H9 (cell line): ENCODE data around the gene RGL2. TPM values are rescaled to one million over a fixed set of nuclear protein-coding genes. Genes with fewer than 3 reads are reported as not detected.

Source experiments
- DNase-seq: peaks from one replicate; pipeline ENCODE4 v3.0.0-alpha.2; 2017
- H2AFZ ChIP-seq: one replicate; pipeline ENCODE4 v1.6.1; 2013; ENCODE audit warnings: mild to moderate bottlenecking, low read length, control low read depth, moderate library complexity
- H2AK5ac ChIP-seq: 2 replicates; pipeline ENCODE4 v1.6.1; 2013; ENCODE audit warnings: low read length, control low read depth, mixed read lengths; ENCODE audit not compliant: insufficient read length
- H2BK120ac ChIP-seq: one replicate; pipeline ENCODE4 v1.6.1; 2013; ENCODE audit warnings: low read depth, mild to moderate bottlenecking, low read length, control low read depth, inconsistent platforms; ENCODE audit not compliant: poor library complexity, severe bottlenecking
- H2BK12ac ChIP-seq: 2 replicates; pipeline ENCODE4 v1.6.1; 2013; ENCODE audit warnings: low read length, control low read depth, mixed read lengths, low read depth; ENCODE audit not compliant: insufficient read length
- H2BK15ac ChIP-seq: 2 replicates; pipeline ENCODE4 v1.6.1; 2013; ENCODE audit warnings: low read depth, low read length, control low read depth
- H2BK20ac ChIP-seq: one replicate; pipeline ENCODE4 v1.6.1; 2013; ENCODE audit warnings: low read depth, mild to moderate bottlenecking, low read length, control low read depth, inconsistent platforms; ENCODE audit not compliant: poor library complexity, severe bottlenecking
- H2BK5ac ChIP-seq: 2 replicates; pipeline ENCODE4 v1.6.1; 2013; ENCODE audit warnings: low read length, control low read depth, mixed read lengths; ENCODE audit not compliant: insufficient read length
- H3K14ac ChIP-seq: 2 replicates; pipeline ENCODE4 v1.6.1; 2013; ENCODE audit warnings: low read length, control low read depth; ENCODE audit not compliant: insufficient read depth
- H3K18ac ChIP-seq: 2 replicates; pipeline ENCODE4 v1.6.1; 2013; ENCODE audit warnings: low read depth, mild to moderate bottlenecking, mixed read lengths, low read length, control low read depth; ENCODE audit not compliant: insufficient read length
- H3K23ac ChIP-seq: 2 replicates; pipeline ENCODE4 v1.6.1; 2013; ENCODE audit warnings: low read length, control low read depth, mixed read lengths, low read depth; ENCODE audit not compliant: insufficient read length
- H3K23me2 ChIP-seq: 2 replicates; pipeline ENCODE4 v1.6.1; 2013; ENCODE audit warnings: low read depth, mild to moderate bottlenecking, mixed read lengths, low read length, control low read depth; ENCODE audit not compliant: insufficient read length, poor library complexity, severe bottlenecking
- H3K27ac ChIP-seq: 2 replicates; pipeline ENCODE4 v1.5.1; 2013; ENCODE audit warnings: low read length, control low read depth, mixed read lengths, low read depth; ENCODE audit not compliant: insufficient read length
- H3K27me3 ChIP-seq: 2 replicates; pipeline ENCODE4 v1.6.1; 2013; ENCODE audit warnings: low read length, control low read depth, inconsistent platforms; ENCODE audit not compliant: insufficient read depth
- H3K4ac ChIP-seq: 2 replicates; pipeline ENCODE4 v1.6.1; 2013; ENCODE audit warnings: low read depth, mild to moderate bottlenecking, control low read depth, inconsistent platforms, low read length, moderate library complexity
- H3K4me1 ChIP-seq: 2 replicates; pipeline ENCODE4 v1.6.1; 2013; ENCODE audit warnings: low read length, control low read depth, inconsistent platforms; ENCODE audit not compliant: insufficient read depth
- H3K4me2 ChIP-seq: 2 replicates; pipeline ENCODE4 v1.6.1; 2013; ENCODE audit warnings: low read length, control low read depth, mixed read lengths; ENCODE audit not compliant: insufficient read length, insufficient read depth
- H3K56ac ChIP-seq: 2 replicates; pipeline ENCODE4 v1.6.1; 2013; ENCODE audit warnings: low read depth, mild to moderate bottlenecking, mixed read lengths, low read length, control low read depth; ENCODE audit not compliant: insufficient read length
- H3K79me1 ChIP-seq: 2 replicates; pipeline ENCODE4 v1.6.1; 2013; ENCODE audit warnings: low read depth, mild to moderate bottlenecking, moderate library complexity, low read length, control low read depth, inconsistent platforms; ENCODE audit not compliant: insufficient read depth, poor library complexity, severe bottlenecking
- H3K79me2 ChIP-seq: 2 replicates; pipeline ENCODE4 v1.6.1; 2013; ENCODE audit warnings: low read length, control low read depth, inconsistent platforms; ENCODE audit not compliant: insufficient read depth
- H3K9ac ChIP-seq: 2 replicates; pipeline ENCODE4 v1.6.1; 2013; ENCODE audit warnings: low read length, control low read depth, mixed read lengths; ENCODE audit not compliant: insufficient read length; ENCODE audit errors: extremely low read depth
- H3K9me3 ChIP-seq: one replicate; pipeline ENCODE4 v1.6.1; 2013; ENCODE audit warnings: low read depth, low read length, inconsistent platforms; ENCODE audit not compliant: control insufficient read depth
- H3T11ph ChIP-seq: one replicate; pipeline ENCODE4 v1.6.1; 2013; ENCODE audit warnings: mild to moderate bottlenecking, low read length, control low read depth, inconsistent platforms
- H4K20me1 ChIP-seq: one replicate; pipeline ENCODE4 v1.6.1; 2013; ENCODE audit not compliant: control insufficient read depth, insufficient read length, insufficient read depth
- H4K5ac ChIP-seq: 2 replicates; pipeline ENCODE4 v1.6.1; 2013; ENCODE audit warnings: low read depth, mild to moderate bottlenecking, mixed read lengths, low read length, control low read depth; ENCODE audit not compliant: insufficient read length
- H4K8ac ChIP-seq: replicated peaks from 2 replicates; pipeline ENCODE4 v1.6.1; 2013; ENCODE audit warnings: low read length, control low read depth, mixed read lengths, low read depth; ENCODE audit not compliant: insufficient read length
- H4K91ac ChIP-seq: 2 replicates; pipeline ENCODE4 v1.6.1; 2013; ENCODE audit warnings: low read depth, mild to moderate bottlenecking, moderate library complexity, mixed read lengths, low read length, control low read depth; ENCODE audit not compliant: insufficient read length
- H3K27ac Mint-ChIP-seq, 3 experiments: 2 replicates in 2 of 3; 3 replicates in 1 of 3; pipeline ENCODE4 v1.8.0; 2020 to 2021; ENCODE audit warnings: mixed read lengths in 3 of 3, mild to moderate bottlenecking in 1 of 3, moderate library complexity in 1 of 3
- H3K27me3 Mint-ChIP-seq: 2 replicates; pipeline ENCODE4 v1.8.0; 2021; ENCODE audit warnings: low read depth, mild to moderate bottlenecking, moderate library complexity, mixed read lengths
- H3K36me3 Mint-ChIP-seq, 3 experiments: 2 replicates in 2 of 3; 3 replicates in 1 of 3; pipeline ENCODE4 v1.8.0; 2020 to 2021; ENCODE audit warnings: low read depth in 3 of 3, mixed read lengths in 3 of 3; ENCODE audit not compliant: insufficient read depth in 1 of 3
- H3K4me1 Mint-ChIP-seq, 2 experiments: 2 replicates each; pipeline ENCODE4 v1.8.0; 2020; ENCODE audit warnings: mixed read lengths in 2 of 2
- H3K4me3 Mint-ChIP-seq, 2 experiments: 2 replicates in 1 of 2; 3 replicates in 1 of 2; pipeline ENCODE4 v1.8.0; 2020 to 2021; ENCODE audit warnings: mild to moderate bottlenecking in 2 of 2, mixed read lengths in 2 of 2, moderate library complexity in 1 of 2
- H3K9me3 Mint-ChIP-seq, 2 experiments: 2 replicates in 1 of 2; 3 replicates in 1 of 2; pipeline ENCODE4 v1.8.0; 2020; ENCODE audit warnings: mild to moderate bottlenecking in 2 of 2, mixed read lengths in 2 of 2, moderate library complexity in 1 of 2
- CTCF ChIP-seq: fragments of 200-600 bp; sonication (generic); conservative IDR thresholded peaks from 3 replicates; pipeline ENCODE4 v1.8.0; 2021; ENCODE audit warnings: antibody characterized with exemption, mild to moderate bottlenecking
- WGBS: extraction: QIAGEN DNeasy Blood & Tissue Kit; methylation state at CpG from one replicate; pipeline ENCODE4 v1.1.7; 2013; ENCODE audit warnings: missing lambda C conversion rate, low lambda C conversion rate, mixed read lengths; ENCODE audit not compliant: insufficient read length; ENCODE audit errors: extremely low coverage; 5-methylcytosine and 5-hydroxymethylcytosine counted together
- total RNA-seq: library from RNA; stranded (reverse); gene quantifications from 2 replicates; pipeline ENCODE4 v1.2.1, GENCODE V29; 2021

RGL2 gene
- total RNA-seq, 1 experiment from 2014 or later = 74.3 TPM

GRCh38 chr6:33280539-33280938, 18.2 kb downstream of the RGL2 start:
- H3K14ac ChIP-seq = no peak overlapping the region
- H3K79me1 ChIP-seq = no peaks in the 10 kb centered on the region
- H2BK120ac ChIP-seq = no peak overlapping the region
- H3K4ac ChIP-seq = no peak overlapping the region
- H2BK20ac ChIP-seq = no peak overlapping the region
- H3K27me3 ChIP-seq = no peaks in the 10 kb centered on the region
- no CpG with 5 or more reads among the region's 6 CpGs for WGBS
- H3K79me2 ChIP-seq = no peaks in the 10 kb centered on the region
- no peak overlapping the region for H3K4me2 ChIP-seq
- no peak overlapping the region for H4K91ac ChIP-seq
- Mint-ChIP-seq H3K9me3 (no peaks in the 10 kb centered on the region), H3K27me3 (no peaks in the 10 kb centered on the region), H3K27ac (no peak overlapping the region), H3K36me3 (peaks cover 13 to 75% (median 39%) of the 10 kb centered on the region in 3 experiments; a peak in 6 of 7 replicates), H3K4me3 (no peak overlapping the region), H3K4me1 (peaks cover 20 to 23% of the 10 kb centered on the region in 2 experiments)
- H2AFZ ChIP-seq = no peak overlapping the region
- H4K5ac ChIP-seq = no peak overlapping the region
- DNase-seq = no peak
- no peak overlapping the region for H3K56ac ChIP-seq
- H2BK5ac ChIP-seq = no peak overlapping the region
- no peak overlapping the region for H3K27ac ChIP-seq
- H3K4me1 ChIP-seq = no peaks in the 10 kb centered on the region
- H4K20me1 ChIP-seq = no peaks in the 10 kb centered on the region
- H3K23me2 ChIP-seq = peaks cover 9% of the 10 kb centered on the region
- H4K8ac ChIP-seq = no peak overlapping the region
- H3K9me3 ChIP-seq = no peaks in the 10 kb centered on the region
- no peak overlapping the region for H3K23ac ChIP-seq
- no peak overlapping the region for H2AK5ac ChIP-seq
- H3K9ac ChIP-seq = no peak overlapping the region
- TF ChIP-seq CTCF = no peak
- H2BK15ac ChIP-seq = no peak overlapping the region
- H2BK12ac ChIP-seq = no peak overlapping the region
- H3K18ac ChIP-seq = no peak overlapping the region
- no peak overlapping the region for H3T11ph ChIP-seq
